HG03469 (cell line): ENCODE data around the gene DYNC1LI2.
"Not testable (repeated sequence)": the region's sequence is repeated elsewhere in the genome, so short reads cannot be mapped to it uniquely, and the experiment has no call there.

Source experiments
- ATAC-seq: cut with Tn5 transposase; IDR thresholded peaks from one replicate; pipeline ENCODE4 v1.9.1; 2021; ENCODE audit warnings: mild to moderate bottlenecking, moderate library complexity, moderate number of reproducible peaks; ENCODE audit not compliant: unreplicated experiment

DYNC1LI2 gene

GRCh38 chr16:66698046-66698445 lies 53.4 kb downstream of the DYNC1LI2 start:
- no peak for ATAC-seq

GRCh38 chr16:66696669-66697630 lies 54.5 kb downstream of the DYNC1LI2 start, which contains the start of gene CMTM4:
CMTM4 (minus strand) TSS chr16:66696743; CDS start chr16:66696525, 218 bp downstream.
- ATAC-seq: peak; percentile 65

DNA sequence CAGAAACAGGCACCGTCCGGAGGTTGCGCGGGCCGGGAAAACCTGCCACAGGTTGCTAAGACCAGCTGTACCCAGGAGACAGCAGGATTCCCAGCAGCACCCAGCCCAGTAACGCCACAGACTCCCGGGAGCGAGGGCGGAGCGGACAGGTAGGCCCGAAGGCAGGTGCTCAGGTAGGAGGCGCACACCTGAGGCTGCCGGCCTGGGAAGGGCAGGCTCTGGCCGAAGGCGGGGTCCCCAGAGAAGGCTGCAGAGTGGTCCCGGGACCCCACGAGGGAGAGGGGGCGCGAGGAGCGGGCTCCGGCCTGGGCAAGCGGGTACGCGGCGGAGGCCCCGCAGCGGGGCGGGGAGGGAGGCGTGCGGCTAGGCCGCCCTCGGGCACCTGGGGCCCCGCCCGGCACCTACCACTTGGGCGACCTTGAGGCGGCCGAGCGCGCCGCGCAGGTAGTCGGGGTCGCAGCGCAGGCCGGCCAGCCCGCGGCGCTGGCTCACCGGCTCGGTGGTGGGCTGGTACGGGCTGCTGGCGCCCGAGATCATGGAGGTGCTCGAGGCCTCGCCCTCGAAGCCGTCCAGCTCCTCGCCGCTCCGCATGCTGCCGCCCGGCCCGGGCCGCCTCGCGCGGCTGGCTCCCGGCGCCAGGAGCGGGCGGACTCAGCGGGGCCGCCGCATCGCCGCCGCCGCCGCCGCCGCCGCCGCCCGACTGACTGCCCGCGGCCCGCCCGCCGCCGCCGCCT lies 55.3 kb downstream of the DYNC1LI2 start:
- peak; percentile 19 for ATAC-seq

DNA sequence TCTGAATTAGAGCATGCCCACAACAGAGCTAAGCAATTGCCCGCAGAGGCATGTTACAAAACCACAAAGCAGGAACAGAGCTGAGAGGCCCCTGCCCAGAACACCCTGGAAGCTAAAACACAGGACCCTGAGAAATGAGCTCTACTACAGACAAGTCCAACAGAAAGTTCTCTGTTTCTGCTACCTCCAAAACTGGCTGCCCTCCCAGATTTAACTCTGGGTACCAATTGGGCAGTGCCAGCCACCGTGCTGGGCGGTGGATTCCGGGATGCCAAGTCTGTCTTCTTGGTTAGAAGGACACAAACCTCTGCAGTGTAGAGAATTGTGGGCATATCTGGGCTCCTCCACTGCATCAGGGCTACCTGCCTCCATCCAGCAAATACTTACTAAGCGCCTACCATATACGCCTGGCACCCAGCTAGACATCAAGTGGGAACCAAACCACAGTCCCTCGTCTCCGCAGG lies 55.9 kb downstream of the DYNC1LI2 start:
- ATAC-seq: no peak

GRCh38 chr16:66693149-66693548 lies 58.3 kb downstream of the DYNC1LI2 start:
- no peak for ATAC-seq

DNA sequence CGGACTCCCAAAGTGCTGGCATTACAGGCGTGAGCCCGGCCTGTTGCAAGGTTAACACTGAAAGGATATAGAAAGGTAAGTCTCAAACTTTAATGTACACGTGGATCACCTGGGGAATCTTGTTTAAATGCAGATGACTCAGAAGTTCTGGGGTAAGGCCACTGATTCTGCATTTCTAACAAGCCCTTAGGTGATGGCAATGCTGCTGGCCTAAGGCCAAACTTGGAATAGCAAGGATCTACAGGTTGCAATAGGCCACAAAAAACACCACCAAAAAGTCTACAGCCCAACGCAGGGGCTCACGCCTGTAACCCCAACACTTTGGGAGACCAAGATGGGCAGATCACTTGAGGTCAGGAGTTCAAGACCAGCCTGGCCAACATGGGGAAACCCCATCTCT lies 59.1 kb downstream of the DYNC1LI2 start:
- no peak for ATAC-seq

- ATAC-seq: no peak
Measured at GRCh38 chr16:66691234-66691633, 60.2 kb downstream of the DYNC1LI2 start.

GRCh38 chr16:66690106-66690847 lies 61.1 kb downstream of the DYNC1LI2 start:
- ATAC-seq: no peak

GRCh38 chr16:66689282-66689681 lies 62.1 kb downstream of the DYNC1LI2 start:
- no peak for ATAC-seq

DNA sequence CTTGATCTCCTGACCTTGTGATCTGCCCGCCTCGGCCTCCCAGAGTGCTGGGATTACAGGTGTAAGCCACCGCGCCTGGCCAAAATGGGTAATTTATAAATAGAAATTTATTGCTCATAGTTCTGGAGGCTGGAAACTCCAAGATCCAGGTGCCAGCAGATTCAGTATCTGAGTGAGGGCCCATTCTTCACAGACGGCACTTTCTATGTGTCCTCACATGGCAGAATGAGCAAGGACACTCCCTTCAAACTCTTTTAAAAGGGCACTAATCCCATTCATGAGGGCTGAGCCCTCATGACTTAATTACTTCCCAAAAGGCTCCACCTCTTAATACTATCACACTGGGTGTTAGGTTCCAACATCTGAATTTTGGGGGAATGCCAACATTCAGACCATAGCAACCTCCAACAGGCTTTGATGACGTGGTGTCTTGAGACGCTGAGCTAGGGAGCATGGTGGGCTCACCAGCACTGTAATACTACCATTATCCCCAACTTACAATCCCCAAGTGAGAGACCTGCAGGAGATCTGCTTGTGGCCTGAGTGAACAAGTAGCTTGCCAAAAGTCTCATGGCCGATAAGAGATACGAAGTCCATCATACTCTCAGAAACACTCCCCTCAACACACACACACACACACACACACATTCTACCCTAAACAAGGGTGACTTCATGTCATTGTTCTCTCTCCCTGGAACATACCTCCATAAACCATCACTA lies 63.3 kb downstream of the DYNC1LI2 start:
- ATAC-seq: no peak

DNA sequence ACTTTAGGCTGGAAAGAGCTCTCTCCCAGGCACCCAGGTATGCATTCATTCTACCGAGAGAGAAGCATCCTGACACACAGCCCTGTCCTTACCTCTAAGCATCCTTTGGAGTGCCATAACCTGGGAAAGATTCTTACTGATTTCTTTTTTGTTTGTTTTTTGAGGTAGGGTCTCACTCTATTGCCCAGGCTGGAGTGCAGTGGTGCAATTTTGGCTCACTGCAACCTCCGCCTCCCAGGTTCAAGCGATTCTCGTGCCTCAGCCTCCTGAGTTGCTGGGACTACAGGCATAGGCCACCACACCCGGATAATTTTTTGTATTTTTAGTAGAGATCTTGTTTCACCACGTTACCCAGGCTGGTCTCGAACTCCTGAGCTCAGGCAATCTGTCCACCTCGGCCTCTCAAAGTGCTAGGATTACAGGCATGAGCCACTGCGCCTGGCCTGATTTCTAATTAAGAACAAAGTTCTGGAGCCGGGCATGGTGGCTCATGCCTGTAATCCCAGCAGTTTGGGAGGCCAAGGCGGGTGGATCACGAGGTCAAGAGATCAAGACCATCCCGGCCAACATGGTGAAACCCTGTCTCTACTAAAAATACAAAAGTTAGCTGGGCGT lies 65.8 kb downstream of the DYNC1LI2 start:
- ATAC-seq: not testable (repeated sequence)

- ATAC-seq: no peak
Measured at GRCh38 chr16:66682271-66682670, 69.1 kb downstream of the DYNC1LI2 start.

GRCh38 chr16:66681676-66682075 lies 69.7 kb downstream of the DYNC1LI2 start:
- ATAC-seq: no peak

- ATAC-seq: no peak
Measured at GRCh38 chr16:66678337-66678736, 73.1 kb downstream of the DYNC1LI2 start.

GRCh38 chr16:66677836-66678235 lies 73.6 kb downstream of the DYNC1LI2 start:
- no peak for ATAC-seq

- ATAC-seq: no peak
Measured at GRCh38 chr16:66677179-66677578, 74.2 kb downstream of the DYNC1LI2 start.

- no peak for ATAC-seq
Measured at GRCh38 chr16:66676599-66676998, 74.8 kb downstream of the DYNC1LI2 start.

GRCh38 chr16:66673691-66674090 lies 77.7 kb downstream of the DYNC1LI2 start:
- ATAC-seq: no peak
